GM23338 (cell line): ENCODE results near the gene PALLD. TPM values are rescaled to one million over a fixed set of nuclear protein-coding genes. Genes with fewer than 3 reads are reported as not detected.

Experiments used
- ATAC-seq: fragments of 200-7000 bp; cut with Tn5 transposase; 3 replicates; pipeline ENCODE4 v1.9.1; 2020
- DNase-seq: peaks from one replicate; pipeline ENCODE4 v3.0.0-alpha.2; 2015; ENCODE audit warnings: low spot score
- H2AFZ ChIP-seq: fragments of 200-600 bp; sonication (generic); 2 replicates; pipeline ENCODE4 v1.8.0; 2016; ENCODE audit warnings: antibody characterized with exemption, mild to moderate bottlenecking, moderate library complexity
- H3F3A ChIP-seq: fragments of 200-600 bp; sonication (generic); replicated peaks from 2 replicates; pipeline ENCODE4 v1.8.0; 2017; ENCODE audit warnings: antibody characterized with exemption, mixed run types, low read depth
- H3K27ac ChIP-seq: fragments of 200-600 bp; sonication (generic); 2 replicates; pipeline ENCODE4 v1.6.1; 2016; ENCODE audit warnings: low read depth
- H3K27me3 ChIP-seq: fragments of 200-600 bp; sonication (generic); 2 replicates; pipeline ENCODE4 v1.8.0; 2016; ENCODE audit warnings: mild to moderate bottlenecking, mixed run types, moderate library complexity; ENCODE audit not compliant: insufficient read depth
- H3K36me3 ChIP-seq: fragments of 200-600 bp; sonication (generic); 2 replicates; pipeline ENCODE4 v1.8.0; 2016; ENCODE audit warnings: mild to moderate bottlenecking; ENCODE audit not compliant: insufficient read depth
- H3K4me1 ChIP-seq: fragments of 200-600 bp; sonication (generic); 2 replicates; pipeline ENCODE4 v1.8.0; 2016; ENCODE audit warnings: mild to moderate bottlenecking, moderate library complexity; ENCODE audit not compliant: insufficient read depth
- H3K4me2 ChIP-seq: fragments of 200-600 bp; sonication (generic); 2 replicates; pipeline ENCODE4 v1.7.1; 2017; ENCODE audit warnings: mixed run types
- H3K4me3 ChIP-seq: fragments of 200-600 bp; sonication (generic); 2 replicates; pipeline ENCODE4 v1.6.1; 2016; ENCODE audit warnings: mixed run types
- H3K79me2 ChIP-seq: fragments of 200-600 bp; sonication (generic); replicated peaks from 2 replicates; pipeline ENCODE4 v1.8.0; 2017; ENCODE audit warnings: mild to moderate bottlenecking; ENCODE audit not compliant: insufficient read depth
- H3K9me2 ChIP-seq: fragments of 200-600 bp; sonication (generic); 2 replicates; pipeline ENCODE4 v1.8.0; 2017; ENCODE audit not compliant: insufficient read depth
- H4K20me1 ChIP-seq: fragments of 200-600 bp; sonication (generic); replicated peaks from 2 replicates; pipeline ENCODE4 v1.8.0; 2017; ENCODE audit warnings: mild to moderate bottlenecking; ENCODE audit not compliant: insufficient read depth
- H3K27ac Mint-ChIP-seq: 2 replicates; pipeline ENCODE4 v1.8.0; 2020; ENCODE audit warnings: inconsistent platforms, mild to moderate bottlenecking, moderate library complexity, mixed read lengths
- H3K27me3 Mint-ChIP-seq: 3 replicates; pipeline ENCODE4 v1.8.0; 2022; ENCODE audit warnings: low read depth, mild to moderate bottlenecking, moderate library complexity, mixed read lengths, inconsistent platforms; ENCODE audit not compliant: insufficient read depth, poor library complexity
- H3K36me3 Mint-ChIP-seq: 3 replicates; pipeline ENCODE4 v1.8.0; 2021; ENCODE audit warnings: low read depth, mild to moderate bottlenecking, inconsistent platforms, moderate library complexity, mixed read lengths
- H3K4me1 Mint-ChIP-seq: 3 replicates; pipeline ENCODE4 v1.8.0; 2020; ENCODE audit warnings: mild to moderate bottlenecking, inconsistent platforms, mixed read lengths
- H3K4me3 Mint-ChIP-seq: 3 replicates; pipeline ENCODE4 v1.8.0; 2021; ENCODE audit warnings: moderate library complexity, mild to moderate bottlenecking, inconsistent platforms, mixed read lengths
- H3K9me3 Mint-ChIP-seq: 3 replicates; pipeline ENCODE4 v1.8.0; 2020; ENCODE audit warnings: moderate library complexity, mild to moderate bottlenecking, inconsistent platforms, mixed read lengths
- CREB1 ChIP-seq: fragments of 250-450 bp; sonication (Bioruptor Pico); IDR thresholded peaks from 2 replicates; pipeline ENCODE4 v1.5.0; 2020; ENCODE audit warnings: low read depth, mild to moderate bottlenecking, moderate library complexity
- CTCF ChIP-seq, 2 experiments: fragments of 200-600 bp in 1 of 2; sonication (generic) in 1 of 2; conservative IDR thresholded peaks; 2 replicates each; pipeline versions ENCODE4 v1.5.1 to v1.6.1; 2016 to 2017; ENCODE audit warnings: antibody characterized with exemption in 2 of 2, low read depth in 2 of 2, mild to moderate bottlenecking in 2 of 2, moderate library complexity in 1 of 2
- ETS1 ChIP-seq: IDR thresholded peaks from 2 replicates; pipeline ENCODE4 v1.6.1; 2016; ENCODE audit warnings: antibody characterized with exemption
- EZH2 ChIP-seq: fragments of 200-600 bp; sonication (generic); IDR thresholded peaks from one replicate; pipeline ENCODE4 v1.8.0; 2017; ENCODE audit warnings: antibody characterized with exemption, mild to moderate bottlenecking, low read depth; ENCODE audit not compliant: unreplicated experiment
- EZH2phosphoT487 ChIP-seq: fragments of 200-600 bp; sonication (generic); IDR thresholded peaks from one replicate; pipeline ENCODE4 v1.8.1; 2018; ENCODE audit warnings: antibody characterized with exemption; ENCODE audit not compliant: unreplicated experiment
- JUNB ChIP-seq: IDR thresholded peaks from one replicate; pipeline ENCODE4 v1.6.1; 2016; ENCODE audit warnings: antibody characterized with exemption; ENCODE audit not compliant: unreplicated experiment
- NANOG ChIP-seq: IDR thresholded peaks from 2 replicates; pipeline ENCODE4 v1.6.1; 2016; ENCODE audit warnings: antibody characterized with exemption, borderline replicate concordance
- POLR2AphosphoS5 ChIP-seq: IDR thresholded peaks from 2 replicates; pipeline ENCODE4 v1.6.1; 2016; ENCODE audit warnings: antibody characterized with exemption, low read depth
- STAT1 ChIP-seq: IDR thresholded peaks from one replicate; pipeline ENCODE4 v1.6.1; 2016; ENCODE audit warnings: antibody characterized with exemption; ENCODE audit not compliant: unreplicated experiment
- ZNF331 ChIP-seq: fragments of 250-450 bp; sonication (Bioruptor Pico); IDR thresholded peaks from 2 replicates; pipeline ENCODE4 v1.5.0; 2020; ENCODE audit warnings: low read depth, mild to moderate bottlenecking, moderate library complexity
- ZNF462 ChIP-seq: fragments of 250-450 bp; sonication (Bioruptor Pico); IDR thresholded peaks from 2 replicates; pipeline ENCODE4 v1.5.0; 2020; ENCODE audit warnings: mild to moderate bottlenecking, moderate library complexity
- polyA plus RNA-seq: library from polyadenylated mRNA; unstranded; fragments of >200 nt; fragmentation: Nextera tagmentation; extraction: Ambion mirVana; gene quantifications from 2 replicates; pipeline ENCODE4 v1.2.1, GENCODE V29; 2016
- total RNA-seq: library from RNA; depleted of rRNA; stranded (reverse); fragments of >200 nt; shearing (Covaris generic); gene quantifications from 2 replicates; pipeline ENCODE4 v1.2.3, GENCODE V29; 2014

Gene PALLD
- total and polyA plus RNA-seq, 2 experiments from 2014 or later: 13.1 to 30.2 TPM

GRCh38 chr4:168658751-168659150 lies 161.9 kb downstream of the PALLD start:
- H3K27ac ChIP-seq: no peak overlapping the region
- DNase-seq (no peak), ATAC-seq (no peak)
- no peak for TF ChIP-seq EZH2
- TF ChIP-seq CTCF (conservative IDR thresholded peaks at IDR 0.05; ENCODE audit: low read depth in 2 of 2): no peak
- TF ChIP-seq POLR2AphosphoS5: no peak
- TF ChIP-seq EZH2phosphoT487: no peak
- TF ChIP-seq NANOG: no peak
- no peak for TF ChIP-seq ZNF462 (CRISPR knock-in tag)
- no peak for TF ChIP-seq STAT1
- no peak for TF ChIP-seq ZNF331
- TF ChIP-seq ETS1: no peak
- TF ChIP-seq CREB1 (CRISPR knock-in tag): no peak
- no peak for TF ChIP-seq JUNB
- no peaks in the 10 kb centered on the region for H3K36me3 ChIP-seq
- no peaks in the 10 kb centered on the region for H3K9me2 ChIP-seq
- no peaks in the 10 kb centered on the region for H3K36me3 Mint-ChIP-seq
- H3K4me3 Mint-ChIP-seq: no peak overlapping the region
- no peak overlapping the region for H3K4me3 ChIP-seq
- no peaks in the 10 kb centered on the region for H3K79me2 ChIP-seq
- H3K4me1 Mint-ChIP-seq: peaks cover 21% of the 10 kb centered on the region
- H3F3A ChIP-seq: no peaks in the 10 kb centered on the region
- no peak overlapping the region for H3K27ac Mint-ChIP-seq
- H4K20me1 ChIP-seq: no peaks in the 10 kb centered on the region
- no peaks in the 10 kb centered on the region for H3K9me3 Mint-ChIP-seq
- H3K4me2 ChIP-seq: no peak overlapping the region
- no peak overlapping the region for H2AFZ ChIP-seq
- H3K4me1 ChIP-seq: peaks cover 17% of the 10 kb centered on the region
- H3K27me3 ChIP-seq: no peaks in the 10 kb centered on the region
- H3K27me3 Mint-ChIP-seq: no peaks in the 10 kb centered on the region
